GM23248 (cell line): ENCODE measurements around the gene TXNRD2. TPM values are rescaled to one million over a fixed set of nuclear protein-coding genes. Genes with fewer than 3 reads are reported as not detected.

Experiments used
- DNase-seq: peaks from one replicate; pipeline ENCODE4 v3.0.0-alpha.2; 2015
- H2AFZ ChIP-seq: fragments of 200-600 bp; sonication (generic); 2 replicates; pipeline ENCODE4 v1.6.1; 2016; ENCODE audit warnings: antibody characterized with exemption
- H3F3A ChIP-seq: fragments of 200-600 bp; sonication (generic); 2 replicates; pipeline ENCODE4 v1.6.1; 2016; ENCODE audit warnings: mild to moderate bottlenecking, antibody characterized with exemption, mixed run types; ENCODE audit not compliant: insufficient read depth
- H3K27ac ChIP-seq: fragments of 200-600 bp; sonication (generic); 2 replicates; pipeline ENCODE4 v1.5.1; 2016; ENCODE audit warnings: mild to moderate bottlenecking
- H3K27me3 ChIP-seq: fragments of 200-600 bp; sonication (generic); replicated peaks from 2 replicates; pipeline ENCODE4 v1.6.1; 2016; ENCODE audit warnings: mild to moderate bottlenecking; ENCODE audit not compliant: insufficient read depth
- H3K36me3 ChIP-seq: fragments of 200-600 bp; sonication (generic); 2 replicates; pipeline ENCODE4 v1.6.1; 2016; ENCODE audit warnings: low read depth, mild to moderate bottlenecking
- H3K4me1 ChIP-seq: fragments of 200-600 bp; sonication (generic); 2 replicates; pipeline ENCODE4 v1.6.1; 2016; ENCODE audit warnings: mild to moderate bottlenecking; ENCODE audit not compliant: insufficient read depth
- H3K4me2 ChIP-seq: fragments of 200-600 bp; sonication (generic); one replicate; pipeline ENCODE4 v1.6.1; 2016; ENCODE audit warnings: mild to moderate bottlenecking; ENCODE audit not compliant: unreplicated experiment
- H3K4me3 ChIP-seq: fragments of 200-600 bp; sonication (generic); 2 replicates; pipeline ENCODE4 v1.5.1; 2016; ENCODE audit warnings: mild to moderate bottlenecking
- H3K79me2 ChIP-seq: fragments of 200-600 bp; sonication (generic); 2 replicates; pipeline ENCODE4 v1.6.1; 2016; ENCODE audit warnings: mild to moderate bottlenecking; ENCODE audit not compliant: insufficient read depth
- H3K9ac ChIP-seq: fragments of 200-600 bp; sonication (generic); 2 replicates; pipeline ENCODE4 v1.6.1; 2016; ENCODE audit warnings: mild to moderate bottlenecking
- H3K9me2 ChIP-seq: fragments of 200-600 bp; sonication (generic); 2 replicates; pipeline ENCODE4 v1.6.1; 2016; ENCODE audit warnings: mixed run types, mild to moderate bottlenecking, moderate library complexity; ENCODE audit not compliant: insufficient read depth
- H3K9me3 ChIP-seq: fragments of 200-600 bp; sonication (generic); one replicate; pipeline ENCODE4 v1.6.1; 2017; ENCODE audit warnings: low read depth
- H4K20me1 ChIP-seq: fragments of 200-600 bp; sonication (generic); 2 replicates; pipeline ENCODE4 v1.6.0; 2016; ENCODE audit not compliant: insufficient read depth
- EZH2 ChIP-seq: fragments of 200-600 bp; sonication (generic); IDR thresholded peaks from 2 replicates; pipeline ENCODE4 v1.6.1; 2018; ENCODE audit warnings: antibody characterized with exemption, mild to moderate bottlenecking; ENCODE audit not compliant: insufficient read depth, poor library complexity, severe bottlenecking
- EZH2phosphoT487 ChIP-seq: fragments of 200-600 bp; sonication (generic); IDR thresholded peaks from 2 replicates; pipeline ENCODE4 v1.6.1; 2018; ENCODE audit warnings: antibody characterized with exemption, moderate library complexity, mild to moderate bottlenecking, low read depth; ENCODE audit not compliant: insufficient read depth
- WGBS, 2 experiments: methylation state at CpG; one replicate each; pipeline ENCODE4 v1.1.6; 2015 to 2017; ENCODE audit warnings: low lambda C conversion rate in 2 of 2, low coverage in 1 of 2; ENCODE audit errors: missing lambda C conversion rate in 2 of 2; 5-methylcytosine and 5-hydroxymethylcytosine counted together
- in situ Hi-C: fragments of 300-500 bp; cut with MboI; formaldehyde crosslinking; loops from 2 replicates; pipeline ENCODE4 v1.15.0; 2020
- polyA plus RNA-seq: library from polyadenylated mRNA; unstranded; fragments of >200 nt; fragmentation: Nextera tagmentation; extraction: Ambion mirVana; gene quantifications from 2 replicates; pipeline ENCODE4 v1.2.1, GENCODE V29; 2016
- total RNA-seq: library from RNA; depleted of rRNA; stranded (reverse); fragments of >200 nt; shearing (Covaris generic); gene quantifications from 2 replicates; pipeline ENCODE4 v1.2.3, GENCODE V29; 2014

TXNRD2 gene
- total and polyA plus RNA-seq, 2 experiments from 2014 or later, result 20.1 to 24.8 TPM

- no peaks in the 10 kb centered on the region for H3K27me3 ChIP-seq
- H3K9me3 ChIP-seq, result no peaks in the 10 kb centered on the region
- H3K4me2 ChIP-seq, result peak overlapping the region; percentile 89
- 3 to 7% methylated on average over 23 to 62 of the region's 76 CpGs for WGBS, 2 experiments
- peaks cover 7% of the 10 kb centered on the region for H3K4me1 ChIP-seq
- H3K4me3 ChIP-seq, result peak overlapping the region; percentile 77
- H2AFZ ChIP-seq, result peak overlapping the region; percentile 82
- H3K9me2 ChIP-seq, result no peaks in the 10 kb centered on the region
- H4K20me1 ChIP-seq, result no peaks in the 10 kb centered on the region
- H3K79me2 ChIP-seq, result no peaks in the 10 kb centered on the region
- H3K27ac ChIP-seq, result no peak overlapping the region
- peak overlapping the region; percentile 73 for H3K9ac ChIP-seq
- TF ChIP-seq EZH2phosphoT487, result no peak
- no peak for TF ChIP-seq EZH2
- no peaks in the 10 kb centered on the region for H3F3A ChIP-seq
- in situ Hi-C loops, result loop anchor here (25.0 kb wide), 1 partner anchor 301 kb away; no protein-coding TSS in a partner anchor
- H3K36me3 ChIP-seq, result no peaks in the 10 kb centered on the region
- DNase-seq, result peak; percentile 93
These were observed 45.1 kb upstream of the TXNRD2 start for GRCh38 chr22:19986410-19987341.

GRCh38 chr22:19986011-19986409 lies 44.4 kb upstream of the TXNRD2 start:
- Histone ChIP-seq H3K36me3 (no peaks in the 10 kb centered on the region), H4K20me1 (no peaks in the 10 kb centered on the region), H3F3A (no peaks in the 10 kb centered on the region), H2AFZ (peak overlapping the region; percentile 82; the same call in 1 of the 2 replicates), H3K4me2 (peak overlapping the region; percentile 89), H3K79me2 (no peaks in the 10 kb centered on the region), H3K4me1 (peaks cover 7% of the 10 kb centered on the region), H3K27ac (no peak overlapping the region), H3K27me3 (no peaks in the 10 kb centered on the region), H3K9ac (peak overlapping the region; percentile 73; the same call in 1 of the 2 replicates), H3K4me3 (peak overlapping the region; percentile 77; the same call in 1 of the 2 replicates), H3K9me2 (no peaks in the 10 kb centered on the region), H3K9me3 (no peaks in the 10 kb centered on the region)
- TF ChIP-seq EZH2 (no peak), EZH2phosphoT487 (no peak)
- in situ Hi-C loops, result loop anchor here (25.0 kb wide), 1 partner anchor 301 kb away; no protein-coding TSS in a partner anchor
- WGBS, 2 experiments, result 53 to 68% methylated on average over 2 of the region's 2 CpGs
- DNase-seq, result no peak

- H2AFZ ChIP-seq, result no peak overlapping the region
- H3K9ac ChIP-seq, result no peak overlapping the region
- H3K4me3 ChIP-seq, result no peak overlapping the region
- 88 to 90% methylated on average over 11 of the region's 11 CpGs for WGBS, 2 experiments
- H3K4me2 ChIP-seq, result no peak overlapping the region
- no peaks in the 10 kb centered on the region for H3K27me3 ChIP-seq
- DNase-seq, result no peak
- no peaks in the 10 kb centered on the region for H3F3A ChIP-seq
- no peaks in the 10 kb centered on the region for H3K9me2 ChIP-seq
- H3K27ac ChIP-seq, result no peak overlapping the region
- no peaks in the 10 kb centered on the region for H3K36me3 ChIP-seq
- H3K4me1 ChIP-seq, result peaks cover 7% of the 10 kb centered on the region
- TF ChIP-seq EZH2, result no peak
- TF ChIP-seq EZH2phosphoT487, result no peak
- no peaks in the 10 kb centered on the region for H4K20me1 ChIP-seq
- in situ Hi-C loops, result loop anchor here (25.0 kb wide), 1 partner anchor 302 kb away; no protein-coding TSS in a partner anchor
- H3K79me2 ChIP-seq, result no peaks in the 10 kb centered on the region
- H3K9me3 ChIP-seq, result no peaks in the 10 kb centered on the region
These were observed 43.5 kb upstream of the TXNRD2 start for GRCh38 chr22:19984851-19985811.

GRCh38 chr22:19984201-19984753 lies 42.7 kb upstream of the TXNRD2 start:
- no peaks in the 10 kb centered on the region for H3K36me3 ChIP-seq
- no peak overlapping the region for H3K4me3 ChIP-seq
- 51 to 57% methylated on average over 17 to 19 of the region's 19 CpGs for WGBS, 2 experiments
- H3F3A ChIP-seq, result no peaks in the 10 kb centered on the region
- TF ChIP-seq EZH2 (no peak), EZH2phosphoT487 (no peak)
- in situ Hi-C loops, result loop anchor here (25.0 kb wide), 1 partner anchor 303 kb away; no protein-coding TSS in a partner anchor
- no peaks in the 10 kb centered on the region for H3K9me2 ChIP-seq
- H3K4me1 ChIP-seq, result peaks cover 7% of the 10 kb centered on the region
- H3K27me3 ChIP-seq, result no peaks in the 10 kb centered on the region
- H3K79me2 ChIP-seq, result no peaks in the 10 kb centered on the region
- H3K27ac ChIP-seq, result no peak overlapping the region
- H2AFZ ChIP-seq, result no peak overlapping the region
- DNase-seq, result peak; percentile 90
- H3K9ac ChIP-seq, result peak overlapping the region; percentile 61
- H3K9me3 ChIP-seq, result no peaks in the 10 kb centered on the region
- H3K4me2 ChIP-seq, result no peak overlapping the region
- no peaks in the 10 kb centered on the region for H4K20me1 ChIP-seq
